Measurements from ENCODE around the gene TMEM145.

GRCh38 chr19:42317535-42317934, 4.4 kb downstream of the TMEM145 start:
- TF ChIP-seq POLR2A (IDR thresholded peaks at IDR 0.05) (no peak), CTCF (IDR thresholded peaks at IDR 0.05) (no peak), EP300 (IDR thresholded peaks at IDR 0.05) (no peak)

All from upper lobe of left lung (tissue), 4 donors.